SK-N-SH treated with all-trans-retinoic acid at 6 μM for 48 hours (cell line): ENCODE results near the gene RALB.

ENCODE experiments used
- ATAC-seq: fragments of 200-7000 bp; cut with Tn5 transposase; 3 replicates; pipeline ENCODE4 v1.9.1; 2020; ENCODE audit warnings: mild to moderate bottlenecking, moderate library complexity
- ARNTL ChIP-seq: fragments of 450-650 bp; formaldehyde crosslinking; IDR thresholded peaks from 2 replicates; pipeline ENCODE4 v1.5.0; 2020; ENCODE audit warnings: low read depth, mild to moderate bottlenecking, moderate library complexity, borderline replicate concordance
- BACH2 ChIP-seq: fragments of 250-450 bp; sonication (Bioruptor Pico); IDR thresholded peaks from 2 replicates; pipeline ENCODE4 v1.9.0; 2021; ENCODE audit warnings: mild to moderate bottlenecking, borderline replicate concordance
- CSDC2 ChIP-seq: fragments of 250-450 bp; sonication (Bioruptor Pico); IDR thresholded peaks from 2 replicates; pipeline ENCODE4 v1.5.0; 2020; ENCODE audit warnings: mild to moderate bottlenecking, moderate library complexity
- ESRRG ChIP-seq: fragments of 250-450 bp; sonication (Bioruptor Pico); IDR thresholded peaks from 2 replicates; pipeline ENCODE4 v1.6.1; 2021; ENCODE audit warnings: mild to moderate bottlenecking
- GLIS3 ChIP-seq: fragments of 250-450 bp; sonication (Bioruptor Pico); IDR thresholded peaks from 2 replicates; pipeline ENCODE4 v1.5.0; 2020; ENCODE audit warnings: mild to moderate bottlenecking, moderate library complexity
- ISL1 ChIP-seq: fragments of 250-450 bp; sonication (Bioruptor Pico); IDR thresholded peaks from 2 replicates; pipeline ENCODE4 v2.1.2; 2022; ENCODE audit warnings: mild to moderate bottlenecking, moderate library complexity
- OSR1 ChIP-seq: fragments of 250-450 bp; sonication (Bioruptor Pico); IDR thresholded peaks from 2 replicates; pipeline ENCODE4 v1.8.0; 2022; ENCODE audit warnings: moderate library complexity, mild to moderate bottlenecking, inconsistent platforms
- PATZ1 ChIP-seq: fragments of 250-450 bp; sonication (Bioruptor Pico); IDR thresholded peaks from 2 replicates; pipeline ENCODE4 v1.8.0; 2020; ENCODE audit warnings: mild to moderate bottlenecking, moderate library complexity, borderline replicate concordance
- PPARA ChIP-seq: fragments of 250-450 bp; sonication (Bioruptor Pico); IDR thresholded peaks from 2 replicates; pipeline ENCODE4 v1.5.0; 2020; ENCODE audit warnings: mild to moderate bottlenecking, borderline replicate concordance
- RARB ChIP-seq: fragments of 250-450 bp; sonication (Bioruptor Pico); IDR thresholded peaks from 2 replicates; pipeline ENCODE4 v1.8.0; 2021; ENCODE audit warnings: mild to moderate bottlenecking, moderate library complexity
- SNAI2 ChIP-seq: fragments of 250-450 bp; sonication (Bioruptor Pico); IDR thresholded peaks from 2 replicates; pipeline ENCODE4 v1.5.0; 2020; ENCODE audit warnings: mild to moderate bottlenecking, moderate library complexity
- TCF4 ChIP-seq: fragments of 250-450 bp; sonication (Bioruptor Pico); IDR thresholded peaks from 2 replicates; pipeline ENCODE4 v1.8.0; 2021; ENCODE audit warnings: mild to moderate bottlenecking, moderate library complexity, borderline replicate concordance
- TOX ChIP-seq: fragments of 250-450 bp; sonication (Bioruptor Pico); IDR thresholded peaks from 2 replicates; pipeline ENCODE4 v1.8.0; 2021; ENCODE audit warnings: mild to moderate bottlenecking, moderate library complexity, borderline replicate concordance
- TSHZ2 ChIP-seq: fragments of 250-450 bp; sonication (Bioruptor Pico); IDR thresholded peaks from 2 replicates; pipeline ENCODE4 v1.5.0; 2020; ENCODE audit warnings: mild to moderate bottlenecking, moderate library complexity
- ZC3H10 ChIP-seq: fragments of 250-450 bp; sonication (Bioruptor Pico); IDR thresholded peaks from 2 replicates; pipeline ENCODE4 v1.5.1; 2021; ENCODE audit warnings: mild to moderate bottlenecking, moderate library complexity
- ZFP3 ChIP-seq: fragments of 250-450 bp; sonication (Bioruptor Pico); IDR thresholded peaks from 2 replicates; pipeline ENCODE4 v1.5.0; 2020; ENCODE audit warnings: mild to moderate bottlenecking, moderate library complexity
- ZFP30 ChIP-seq: fragments of 450-650 bp; formaldehyde crosslinking; IDR thresholded peaks from 2 replicates; pipeline ENCODE4 v1.5.0; 2022; ENCODE audit warnings: mild to moderate bottlenecking, moderate library complexity
- ZNF565 ChIP-seq: fragments of 450-650 bp; formaldehyde crosslinking; conservative IDR thresholded peaks from 2 replicates; pipeline ENCODE4 v1.5.0; 2020; ENCODE audit warnings: low read depth, mild to moderate bottlenecking, moderate library complexity
- ZNF70 ChIP-seq: fragments of 450-650 bp; formaldehyde crosslinking; IDR thresholded peaks from 2 replicates; pipeline ENCODE4 v1.5.0; 2020; ENCODE audit warnings: mild to moderate bottlenecking, moderate library complexity
- ZNF8 ChIP-seq: fragments of 450-650 bp; formaldehyde crosslinking; IDR thresholded peaks from 2 replicates; pipeline ENCODE4 v1.5.0; 2020; ENCODE audit warnings: mild to moderate bottlenecking, moderate library complexity
- TF ChIP-seq, protein P1 (sequence below): fragments of 250-450 bp; sonication (Bioruptor Pico); IDR thresholded peaks from 2 replicates; pipeline ENCODE4 v1.5.1; 2020; ENCODE audit warnings: low read depth, mild to moderate bottlenecking, moderate library complexity

Gene RALB

GRCh38 chr2:120250640-120251039 is 2.0 kb upstream of the RALB start (continued):
- TF ChIP-seq, protein P1, sequence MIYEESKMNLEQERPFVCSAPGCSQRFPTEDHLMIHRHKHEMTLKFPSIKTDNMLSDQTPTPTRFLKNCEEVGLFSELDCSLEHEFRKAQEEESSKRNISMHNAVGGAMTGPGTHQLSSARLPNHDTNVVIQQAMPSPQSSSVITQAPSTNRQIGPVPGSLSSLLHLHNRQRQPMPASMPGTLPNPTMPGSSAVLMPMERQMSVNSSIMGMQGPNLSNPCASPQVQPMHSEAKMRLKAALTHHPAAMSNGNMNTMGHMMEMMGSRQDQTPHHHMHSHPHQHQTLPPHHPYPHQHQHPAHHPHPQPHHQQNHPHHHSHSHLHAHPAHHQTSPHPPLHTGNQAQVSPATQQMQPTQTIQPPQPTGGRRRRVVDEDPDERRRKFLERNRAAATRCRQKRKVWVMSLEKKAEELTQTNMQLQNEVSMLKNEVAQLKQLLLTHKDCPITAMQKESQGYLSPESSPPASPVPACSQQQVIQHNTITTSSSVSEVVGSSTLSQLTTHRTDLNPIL (CRISPR knock-in tag) = no peak
- TF ChIP-seq ARNTL (CRISPR knock-in tag) (no peak), PPARA (CRISPR knock-in tag) (no peak), ZFP3 (CRISPR knock-in tag) (no peak), ISL1 (CRISPR knock-in tag) (no peak), ESRRG (CRISPR knock-in tag) (no peak), BACH2 (CRISPR knock-in tag) (no peak), ZNF565 (CRISPR knock-in tag) (no peak), TCF4 (CRISPR knock-in tag) (no peak)
- TF ChIP-seq, all 23 proteins: peak for 0

GRCh38 chr2:120251078-120251477 is 1.6 kb upstream of the RALB start:
- ATAC-seq = no peak
- TF ChIP-seq ZNF565 (CRISPR knock-in tag) (no peak), OSR1 (CRISPR knock-in tag) (no peak), ISL1 (CRISPR knock-in tag) (no peak)

DNA sequence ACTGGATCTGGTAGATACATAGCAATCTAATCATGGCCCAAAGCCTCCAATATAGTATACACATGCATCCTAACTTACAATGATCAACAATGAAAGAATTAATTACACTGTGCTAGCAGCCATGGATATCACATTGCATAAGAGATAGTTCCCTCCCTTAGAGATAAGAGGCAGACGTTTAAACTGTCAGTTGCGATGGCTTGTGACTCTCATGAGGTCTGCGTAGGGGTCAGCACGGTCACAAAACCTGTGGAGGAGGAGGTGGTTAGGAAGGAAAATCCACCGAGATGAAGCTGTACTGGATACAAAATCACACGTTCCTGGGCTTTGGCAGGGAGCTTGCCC is 800 bp upstream of the RALB start:
- TF ChIP-seq OSR1 (CRISPR knock-in tag) = no peak
- TF ChIP-seq ESRRG (CRISPR knock-in tag) = no peak
- TF ChIP-seq CSDC2 = no peak
- no peak for TF ChIP-seq ARNTL (CRISPR knock-in tag)
- TF ChIP-seq PATZ1 (CRISPR knock-in tag) = no peak
- TF ChIP-seq BACH2 (CRISPR knock-in tag) = no peak
- no peak for TF ChIP-seq GLIS3 (CRISPR knock-in tag)
- no peak for TF ChIP-seq RARB (CRISPR knock-in tag)
- no peak for TF ChIP-seq ZFP30
- no peak for TF ChIP-seq TCF4 (CRISPR knock-in tag)
- TF ChIP-seq, protein P1 (CRISPR knock-in tag) = no peak
- TF ChIP-seq SNAI2 (CRISPR knock-in tag) = no peak
- no peak for TF ChIP-seq ZNF565 (CRISPR knock-in tag)
- no peak for TF ChIP-seq ZNF70 (CRISPR knock-in tag)
- ATAC-seq = no peak; the same call in 2 of the 3 replicates

- 0 out of 2 replicates have a peak, but pooled peaks have one; percentile 16 for TF ChIP-seq TCF4 (CRISPR knock-in tag)
- no peak for TF ChIP-seq ZFP30
- TF ChIP-seq ZFP3 (CRISPR knock-in tag) = no peak
- TF ChIP-seq, all 23 proteins: peak for 1
- ATAC-seq = peak; percentile 76
Observed at GRCh38 chr2:120253021-120253882, 600 bp downstream of the RALB start.

GRCh38 chr2:120254178-120254577 is 1.5 kb downstream of the RALB start:
- TF ChIP-seq ZFP30 = no peak
- TF ChIP-seq ZFP3 (CRISPR knock-in tag) = no peak
- no peak for TF ChIP-seq ZNF8 (CRISPR knock-in tag)
- no peak for TF ChIP-seq BACH2 (CRISPR knock-in tag)
- TF ChIP-seq TSHZ2 (CRISPR knock-in tag) = no peak
- TF ChIP-seq PATZ1 (CRISPR knock-in tag) = no peak
- TF ChIP-seq ISL1 (CRISPR knock-in tag) = no peak
- no peak for TF ChIP-seq ZC3H10 (CRISPR knock-in tag)
- no peak for TF ChIP-seq TCF4 (CRISPR knock-in tag)
- no peak for TF ChIP-seq TOX
- TF ChIP-seq OSR1 (CRISPR knock-in tag) = no peak
- no peak for TF ChIP-seq SNAI2 (CRISPR knock-in tag)
- TF ChIP-seq RARB (CRISPR knock-in tag) = no peak
- no peak for TF ChIP-seq ESRRG (CRISPR knock-in tag)
- TF ChIP-seq ZNF70 (CRISPR knock-in tag) = no peak
- no peak for ATAC-seq
